HCT116 (cell line): ENCODE measurements around the gene ADGRD1. TPM values are rescaled to one million over a fixed set of nuclear protein-coding genes. Genes with fewer than 3 reads are reported as not detected.

ENCODE experiments used
- ATAC-seq: fragments of 200-7000 bp; cut with Tn5 transposase; 2 replicates; pipeline ENCODE4 v1.9.1; 2020; ENCODE audit warnings: mild to moderate bottlenecking, moderate library complexity
- BruUV-seq: library from RNA; stranded (reverse); fragments of 400-500 nt; replicated peaks from 2 replicates; lab custom pipeline; 2021; lab: Mats Ljungman, UMichigan
- CTCF ChIA-PET: fragments of 300-600 bp; sonication (Branson Sonifier 250); formaldehyde crosslinking; loops from one replicate; lab custom pipeline; 2021; ENCODE audit warnings: antibody characterized with exemption; lab: Charles Lee
- POLR2A ChIA-PET: fragments of 300-600, 350-600 bp; sonication (Branson Sonifier 250); formaldehyde crosslinking; loops from one replicate; lab custom pipeline; 2021; ENCODE audit warnings: antibody characterized with exemption; lab: Charles Lee
- RAD21 ChIA-PET, 2 experiments: fragments of 300-600 bp; sonication (Branson Sonifier 250); formaldehyde crosslinking; loops; one replicate each; lab custom pipeline; 2023; ENCODE audit warnings: low total read pairs in 2 of 2; ENCODE audit not compliant: uncharacterized antibody in 2 of 2, unreplicated experiment in 2 of 2, low non-redundant PET in 1 of 2; lab: Charles Lee
- DNase-seq: peaks from one replicate; pipeline ENCODE4 v3.0.0-alpha.2; 2010; ENCODE audit warnings: low read depth, low spot score
- H2AFZ ChIP-seq: fragments of 200-600 bp; shearing (Covaris generic), sonication (generic); 2 replicates; pipeline ENCODE4 v1.6.1; 2017; ENCODE audit warnings: low read depth, mixed run types, mixed read lengths, antibody characterized with exemption, low read length; ENCODE audit not compliant: poor library complexity, severe bottlenecking
- H3K27ac ChIP-seq: 2 replicates; pipeline ENCODE4 v1.5.1; 2012; ENCODE audit warnings: low read depth, low read length
- H3K27me3 ChIP-seq: fragments of 200-600 bp; sonication (generic); 2 replicates; pipeline ENCODE4 v1.6.1; 2016; ENCODE audit warnings: mixed run types, low read length, mixed read lengths; ENCODE audit not compliant: insufficient read depth
- H3K36me3 ChIP-seq, 2 experiments: fragments of 200-500 bp in 1 of 2; fragments of 200-600 bp in 1 of 2; sonication (Bioruptor generic) in 1 of 2; sonication (generic) in 1 of 2; 2 replicates each; pipeline versions ENCODE4 v1.5.1 to v1.6.1; 2014 to 2016; ENCODE audit warnings: low read length in 2 of 2, inconsistent platforms in 1 of 2, mixed read lengths in 1 of 2, mixed run types in 1 of 2; ENCODE audit not compliant: insufficient read depth in 2 of 2, control insufficient read depth in 1 of 2
- H3K4me1 ChIP-seq, 2 experiments: fragments of 200-600 bp in 1 of 2; sonication (generic) in 1 of 2; 2 replicates each; pipeline versions ENCODE4 v1.5.1 to v1.6.1; 2012 to 2017; ENCODE audit warnings: low read length in 2 of 2, inconsistent platforms in 1 of 2, mild to moderate bottlenecking in 1 of 2, mixed read lengths in 1 of 2, mixed run types in 1 of 2, moderate library complexity in 1 of 2; ENCODE audit not compliant: insufficient read depth in 2 of 2, control insufficient read depth in 1 of 2
- H3K4me2 ChIP-seq: fragments of 200-600 bp; sonication (generic); 2 replicates; pipeline ENCODE4 v1.6.1; 2017; ENCODE audit warnings: mixed run types, low read length, mixed read lengths
- H3K4me3 ChIP-seq, 2 experiments: fragments of 200-600 bp in 1 of 2; sonication (generic) in 1 of 2; replicated peaks in 1 of 2; 2 replicates each; pipeline ENCODE4 v1.5.1; 2011 to 2016; ENCODE audit warnings: low read length in 2 of 2, control low read depth in 1 of 2, low read depth in 1 of 2, mild to moderate bottlenecking in 1 of 2, mixed read lengths in 1 of 2, mixed run types in 1 of 2
- H3K79me2 ChIP-seq: fragments of 200-600 bp; sonication (generic); 2 replicates; pipeline ENCODE4 v1.6.1; 2017; ENCODE audit warnings: mild to moderate bottlenecking, mixed run types, low read length, moderate library complexity, mixed read lengths; ENCODE audit not compliant: insufficient read depth
- H3K9ac ChIP-seq: fragments of 200-600 bp; sonication (generic); 2 replicates; pipeline ENCODE4 v1.6.1; 2016; ENCODE audit warnings: low read length, mixed read lengths
- H3K9me2 ChIP-seq: fragments of 200-600 bp; sonication (generic), shearing (Covaris generic); 2 replicates; pipeline ENCODE4 v1.6.1; 2017; ENCODE audit warnings: mixed run types, mild to moderate bottlenecking, moderate library complexity; ENCODE audit not compliant: insufficient read depth
- H3K9me3 ChIP-seq, 2 experiments: fragments of 200-500 bp in 1 of 2; fragments of 200-600 bp in 1 of 2; sonication (Bioruptor generic) in 1 of 2; sonication (generic) in 1 of 2; 2 replicates each; pipeline ENCODE4 v1.6.1; 2014 to 2017; ENCODE audit warnings: low read length in 2 of 2, mixed read lengths in 2 of 2, inconsistent platforms in 1 of 2, low read depth in 1 of 2, mild to moderate bottlenecking in 1 of 2, mixed run types in 1 of 2, moderate library complexity in 1 of 2; ENCODE audit not compliant: control insufficient read depth in 1 of 2, insufficient read depth in 1 of 2
- H4K20me1 ChIP-seq: fragments of 200-600 bp; sonication (generic), shearing (Covaris generic); 2 replicates; pipeline ENCODE4 v1.6.1; 2017; ENCODE audit warnings: mixed run types, mild to moderate bottlenecking, moderate library complexity; ENCODE audit not compliant: insufficient read depth
- CBX3 ChIP-seq: IDR thresholded peaks from 2 replicates; pipeline ENCODE4 v1.6.1; 2012; ENCODE audit warnings: low read depth
- CEBPB ChIP-seq: IDR thresholded peaks from 2 replicates; pipeline ENCODE4 v1.6.1; 2012; ENCODE audit warnings: low read depth
- FOSL1 ChIP-seq: IDR thresholded peaks from 2 replicates; pipeline ENCODE4 v1.6.1; 2012; ENCODE audit warnings: low read depth
- MAX ChIP-seq: IDR thresholded peaks from 2 replicates; pipeline ENCODE4 v1.6.1; 2012
- POLR2A ChIP-seq: IDR thresholded peaks from 2 replicates; pipeline ENCODE4 v1.7.0; 2011; ENCODE audit warnings: borderline replicate concordance; ENCODE audit not compliant: insufficient read depth, insufficient read length; ENCODE audit errors: extremely low read depth
- POLR2AphosphoS5 ChIP-seq: IDR thresholded peaks from 2 replicates; pipeline ENCODE4 v1.6.1; 2011; ENCODE audit warnings: mild to moderate bottlenecking, low read depth, low read length, moderate library complexity
- RAD21 ChIP-seq: IDR thresholded peaks from 2 replicates; pipeline ENCODE4 v1.6.1; 2012; ENCODE audit warnings: low read depth, mild to moderate bottlenecking
- SIN3A ChIP-seq: IDR thresholded peaks from 2 replicates; pipeline ENCODE4 v1.6.1; 2012; ENCODE audit warnings: low read depth
- SRF ChIP-seq: IDR thresholded peaks from 2 replicates; pipeline ENCODE4 v1.6.1; 2012; ENCODE audit warnings: low read depth
- YY1 ChIP-seq: IDR thresholded peaks from 2 replicates; pipeline ENCODE4 v1.6.1; 2011; ENCODE audit warnings: low read length, low read depth, moderate library complexity, mild to moderate bottlenecking; ENCODE audit not compliant: insufficient replicate concordance; ENCODE audit errors: extremely low read depth
- ZFX ChIP-seq: fragments of 450-650 bp; IDR thresholded peaks from 2 replicates; pipeline ENCODE4 v1.6.1; 2017
- intact Hi-C: fragments of 100-400 bp; cut with micrococcal nuclease; formaldehyde crosslinking; loops from 2 replicates; pipeline ENCODE4 v1.10.0; 2022
- total RNA-seq: library from RNA; stranded (reverse); gene quantifications from one replicate; pipeline ENCODE4 v1.2.1, GENCODE V29; 2021; ENCODE audit not compliant: unreplicated experiment
- TF ChIP-seq, protein P1 (sequence below), 3 experiments: fragments of 200-600 bp in 1 of 3; sonication (generic) in 1 of 3; IDR thresholded peaks in 2 of 3; conservative IDR thresholded peaks in 1 of 3; 2 replicates each; pipeline ENCODE4 v1.5.1; 2012 to 2017; ENCODE audit warnings: low read depth in 2 of 3, low read length in 2 of 3, antibody characterized with exemption in 1 of 3, borderline replicate concordance in 1 of 3, control low read depth in 1 of 3, mild to moderate bottlenecking in 1 of 3, mixed read lengths in 1 of 3, mixed run types in 1 of 3, moderate library complexity in 1 of 3; ENCODE audit not compliant: insufficient read depth in 1 of 3
- TF ChIP-seq, protein P2 (sequence below): IDR thresholded peaks from 2 replicates; pipeline ENCODE4 v1.6.1; 2011; ENCODE audit warnings: mild to moderate bottlenecking, low read length, moderate library complexity; ENCODE audit not compliant: insufficient replicate concordance; ENCODE audit errors: extremely low read depth

ADGRD1 gene
- total RNA-seq, 1 experiment from 2014 or later: 0.44 TPM

- CTCF ChIA-PET: no interaction called here
- no TSS peak for BruUV-seq
- no peaks in the 10 kb centered on the region for H3K79me2 ChIP-seq
- TF ChIP-seq MAX (no peak), YY1 (no peak), CBX3 (no peak), POLR2AphosphoS5 (no peak), POLR2A (no peak), FOSL1 (no peak), ZFX (no peak), SIN3A (no peak), RAD21 (no peak)
- RAD21 ChIA-PET: no interaction called here
- H3K9me2 ChIP-seq: no peaks in the 10 kb centered on the region
- H3K4me3 ChIP-seq: no peak overlapping the region
- no peak overlapping the region for H3K9ac ChIP-seq
- intact Hi-C loops: no loop called here
- peaks cover 8% of the 10 kb centered on the region; the same call in 1 of the 2 replicates for H3K27me3 ChIP-seq
- H2AFZ ChIP-seq: no peak overlapping the region
- DNase-seq (no peak), ATAC-seq (no peak)
- no peak overlapping the region for H3K4me2 ChIP-seq
- no peaks in the 10 kb centered on the region for H4K20me1 ChIP-seq
- H3K9me3 ChIP-seq: no peaks in the 10 kb centered on the region
- no peaks in the 10 kb centered on the region for H3K4me1 ChIP-seq
- no peak overlapping the region for H3K27ac ChIP-seq
- no peaks in the 10 kb centered on the region for H3K36me3 ChIP-seq
- POLR2A ChIA-PET: no interaction called here
These were observed 123.4 kb downstream of the ADGRD1 start for GRCh38 chr12:131076791-131077747.

DNA sequence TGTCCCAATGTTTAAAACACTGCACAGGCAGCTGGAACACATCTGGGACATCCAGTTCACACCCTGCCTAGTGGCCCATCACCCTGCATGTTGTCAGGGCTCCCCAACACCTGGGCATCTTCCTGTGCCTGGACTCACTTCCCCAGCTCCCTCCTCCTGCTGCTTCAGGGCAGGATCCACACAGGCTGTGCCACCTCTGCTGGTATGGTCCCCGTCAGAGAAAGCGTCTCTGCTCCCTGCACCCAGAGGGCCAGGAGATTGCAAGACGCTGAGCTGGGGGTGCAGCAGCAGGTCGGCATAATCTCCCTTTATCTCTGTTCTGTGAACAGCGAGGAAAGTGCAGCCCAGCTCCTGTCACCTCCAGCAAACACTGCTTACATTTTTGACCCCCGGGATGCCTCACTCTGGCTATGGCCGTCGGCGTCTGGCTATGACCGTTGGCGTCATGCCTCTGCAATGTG is 124.3 kb downstream of the ADGRD1 start:
- Histone ChIP-seq H3K4me2 (no peak overlapping the region), H3K36me3 (no peaks in the 10 kb centered on the region), H3K9me2 (no peaks in the 10 kb centered on the region), H3K9ac (no peak overlapping the region), H3K4me1 (no peaks in the 10 kb centered on the region), H2AFZ (no peak overlapping the region), H3K9me3 (no peaks in the 10 kb centered on the region), H4K20me1 (no peaks in the 10 kb centered on the region), H3K79me2 (no peaks in the 10 kb centered on the region), H3K27ac (no peak overlapping the region), H3K27me3 (peaks cover 8% of the 10 kb centered on the region; the same call in 1 of the 2 replicates), H3K4me3 (no peak overlapping the region)
- DNase-seq: no peak
- ChIA-PET CTCF (no interaction called here), POLR2A (no interaction called here), RAD21 (no interaction called here)
- no peak for ATAC-seq
- intact Hi-C loops: no loop called here
- BruUV-seq: no TSS peak
- TF ChIP-seq, protein P1, sequence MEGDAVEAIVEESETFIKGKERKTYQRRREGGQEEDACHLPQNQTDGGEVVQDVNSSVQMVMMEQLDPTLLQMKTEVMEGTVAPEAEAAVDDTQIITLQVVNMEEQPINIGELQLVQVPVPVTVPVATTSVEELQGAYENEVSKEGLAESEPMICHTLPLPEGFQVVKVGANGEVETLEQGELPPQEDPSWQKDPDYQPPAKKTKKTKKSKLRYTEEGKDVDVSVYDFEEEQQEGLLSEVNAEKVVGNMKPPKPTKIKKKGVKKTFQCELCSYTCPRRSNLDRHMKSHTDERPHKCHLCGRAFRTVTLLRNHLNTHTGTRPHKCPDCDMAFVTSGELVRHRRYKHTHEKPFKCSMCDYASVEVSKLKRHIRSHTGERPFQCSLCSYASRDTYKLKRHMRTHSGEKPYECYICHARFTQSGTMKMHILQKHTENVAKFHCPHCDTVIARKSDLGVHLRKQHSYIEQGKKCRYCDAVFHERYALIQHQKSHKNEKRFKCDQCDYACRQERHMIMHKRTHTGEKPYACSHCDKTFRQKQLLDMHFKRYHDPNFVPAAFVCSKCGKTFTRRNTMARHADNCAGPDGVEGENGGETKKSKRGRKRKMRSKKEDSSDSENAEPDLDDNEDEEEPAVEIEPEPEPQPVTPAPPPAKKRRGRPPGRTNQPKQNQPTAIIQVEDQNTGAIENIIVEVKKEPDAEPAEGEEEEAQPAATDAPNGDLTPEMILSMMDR (IDR thresholded peaks at IDR 0.05 in 2 of 3, conservative IDR thresholded peaks at IDR 0.05 in 1 of 3; ENCODE audit: borderline replicate concordance in 1 of 3, insufficient read depth in 1 of 3, low read depth in 2 of 3, low read length in 2 of 3): no peak
- TF ChIP-seq, protein P2, sequence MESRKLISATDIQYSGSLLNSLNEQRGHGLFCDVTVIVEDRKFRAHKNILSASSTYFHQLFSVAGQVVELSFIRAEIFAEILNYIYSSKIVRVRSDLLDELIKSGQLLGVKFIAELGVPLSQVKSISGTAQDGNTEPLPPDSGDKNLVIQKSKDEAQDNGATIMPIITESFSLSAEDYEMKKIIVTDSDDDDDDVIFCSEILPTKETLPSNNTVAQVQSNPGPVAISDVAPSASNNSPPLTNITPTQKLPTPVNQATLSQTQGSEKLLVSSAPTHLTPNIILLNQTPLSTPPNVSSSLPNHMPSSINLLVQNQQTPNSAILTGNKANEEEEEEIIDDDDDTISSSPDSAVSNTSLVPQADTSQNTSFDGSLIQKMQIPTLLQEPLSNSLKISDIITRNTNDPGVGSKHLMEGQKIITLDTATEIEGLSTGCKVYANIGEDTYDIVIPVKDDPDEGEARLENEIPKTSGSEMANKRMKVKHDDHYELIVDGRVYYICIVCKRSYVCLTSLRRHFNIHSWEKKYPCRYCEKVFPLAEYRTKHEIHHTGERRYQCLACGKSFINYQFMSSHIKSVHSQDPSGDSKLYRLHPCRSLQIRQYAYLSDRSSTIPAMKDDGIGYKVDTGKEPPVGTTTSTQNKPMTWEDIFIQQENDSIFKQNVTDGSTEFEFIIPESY: no peak
- TF ChIP-seq SRF (no peak), YY1 (no peak), CEBPB (no peak)
